Measurements from ENCODE around the gene C8A.

- TF ChIP-seq, protein P1, sequence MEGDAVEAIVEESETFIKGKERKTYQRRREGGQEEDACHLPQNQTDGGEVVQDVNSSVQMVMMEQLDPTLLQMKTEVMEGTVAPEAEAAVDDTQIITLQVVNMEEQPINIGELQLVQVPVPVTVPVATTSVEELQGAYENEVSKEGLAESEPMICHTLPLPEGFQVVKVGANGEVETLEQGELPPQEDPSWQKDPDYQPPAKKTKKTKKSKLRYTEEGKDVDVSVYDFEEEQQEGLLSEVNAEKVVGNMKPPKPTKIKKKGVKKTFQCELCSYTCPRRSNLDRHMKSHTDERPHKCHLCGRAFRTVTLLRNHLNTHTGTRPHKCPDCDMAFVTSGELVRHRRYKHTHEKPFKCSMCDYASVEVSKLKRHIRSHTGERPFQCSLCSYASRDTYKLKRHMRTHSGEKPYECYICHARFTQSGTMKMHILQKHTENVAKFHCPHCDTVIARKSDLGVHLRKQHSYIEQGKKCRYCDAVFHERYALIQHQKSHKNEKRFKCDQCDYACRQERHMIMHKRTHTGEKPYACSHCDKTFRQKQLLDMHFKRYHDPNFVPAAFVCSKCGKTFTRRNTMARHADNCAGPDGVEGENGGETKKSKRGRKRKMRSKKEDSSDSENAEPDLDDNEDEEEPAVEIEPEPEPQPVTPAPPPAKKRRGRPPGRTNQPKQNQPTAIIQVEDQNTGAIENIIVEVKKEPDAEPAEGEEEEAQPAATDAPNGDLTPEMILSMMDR (conservative IDR thresholded peaks at IDR 0.05 in 1 of 2, IDR thresholded peaks at IDR 0.05 in 1 of 2; ENCODE audit: low read depth in 1 of 2, low read length in 2 of 2): peak; percentile 95 to 97
- TF ChIP-seq EZH2 (IDR thresholded peaks at IDR 0.05; ENCODE audit: low read length, missing control alignments): no peak
These were observed 22.5 kb upstream of the C8A start for GRCh38 chr1:56831871-56832693.

Data from fibroblast of lung (primary cell).